Gastroesophageal sphincter (tissue), 3 donors: Measurements from ENCODE around the gene DOC2A.

Source experiments
- CTCF ChIP-seq, 4 experiments: fragments of 200-600 bp in 2 of 4; fragments of 450-650 bp in 2 of 4; sonication (generic) in 1 of 4; IDR thresholded peaks; one replicate each; pipeline ENCODE4 v1.5.1; 2017 to 2019; ENCODE audit warnings: antibody characterized with exemption in 4 of 4, mild to moderate bottlenecking in 2 of 4, moderate library complexity in 2 of 4
- POLR2AphosphoS5 ChIP-seq: sonication (generic); formaldehyde crosslinking; IDR thresholded peaks from one replicate; pipeline ENCODE4 v1.6.1; 2017; ENCODE audit warnings: antibody characterized with exemption

GRCh38 chr16:29962344-29962994 is 48.4 kb downstream of the DOC2A start:
- no peak for TF ChIP-seq POLR2AphosphoS5
- no peak for TF ChIP-seq CTCF (IDR thresholded peaks at IDR 0.05)
